ENCODE data around the gene SBNO2.

DNA sequence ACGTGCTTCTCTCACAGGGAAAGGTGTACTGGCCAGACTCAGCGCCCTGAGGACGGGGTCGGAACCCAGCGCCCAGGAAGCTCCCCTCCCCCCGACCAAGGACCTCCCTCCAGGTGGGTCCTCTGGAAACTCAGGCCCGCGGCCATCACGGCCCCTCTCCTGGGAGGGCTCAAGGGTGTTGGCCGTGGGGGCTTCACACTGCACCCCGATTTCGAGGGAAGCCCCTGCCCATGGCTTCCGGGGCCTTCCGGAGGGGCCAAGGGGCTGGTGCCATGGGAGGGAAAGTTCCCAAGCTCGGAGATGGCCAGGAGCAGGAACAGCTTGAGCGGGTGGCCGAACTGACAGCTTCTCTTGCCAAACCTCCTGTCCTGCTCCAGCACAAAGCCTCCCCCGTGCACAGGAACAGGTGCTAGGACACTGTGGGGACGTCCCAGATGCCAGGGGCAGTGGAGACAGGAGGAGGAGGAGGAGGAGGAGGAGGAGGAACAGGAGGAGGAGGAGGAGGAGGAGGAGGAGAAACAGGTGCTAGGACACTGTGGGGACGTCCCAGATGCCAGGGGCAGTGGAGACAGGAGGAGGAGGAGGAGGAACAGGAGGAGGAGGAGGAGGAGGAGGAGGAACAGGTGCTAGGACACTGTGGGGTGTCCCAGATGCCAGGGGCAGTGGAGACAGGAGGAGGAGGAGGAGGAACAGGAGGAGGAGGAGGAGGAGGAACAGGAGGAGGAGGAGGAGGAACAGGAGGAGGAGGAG, 10.0 kb downstream of the SBNO2 start:
- TF ChIP-seq, protein P1, sequence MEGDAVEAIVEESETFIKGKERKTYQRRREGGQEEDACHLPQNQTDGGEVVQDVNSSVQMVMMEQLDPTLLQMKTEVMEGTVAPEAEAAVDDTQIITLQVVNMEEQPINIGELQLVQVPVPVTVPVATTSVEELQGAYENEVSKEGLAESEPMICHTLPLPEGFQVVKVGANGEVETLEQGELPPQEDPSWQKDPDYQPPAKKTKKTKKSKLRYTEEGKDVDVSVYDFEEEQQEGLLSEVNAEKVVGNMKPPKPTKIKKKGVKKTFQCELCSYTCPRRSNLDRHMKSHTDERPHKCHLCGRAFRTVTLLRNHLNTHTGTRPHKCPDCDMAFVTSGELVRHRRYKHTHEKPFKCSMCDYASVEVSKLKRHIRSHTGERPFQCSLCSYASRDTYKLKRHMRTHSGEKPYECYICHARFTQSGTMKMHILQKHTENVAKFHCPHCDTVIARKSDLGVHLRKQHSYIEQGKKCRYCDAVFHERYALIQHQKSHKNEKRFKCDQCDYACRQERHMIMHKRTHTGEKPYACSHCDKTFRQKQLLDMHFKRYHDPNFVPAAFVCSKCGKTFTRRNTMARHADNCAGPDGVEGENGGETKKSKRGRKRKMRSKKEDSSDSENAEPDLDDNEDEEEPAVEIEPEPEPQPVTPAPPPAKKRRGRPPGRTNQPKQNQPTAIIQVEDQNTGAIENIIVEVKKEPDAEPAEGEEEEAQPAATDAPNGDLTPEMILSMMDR (IDR thresholded peaks at IDR 0.05), result no peak
- no peak for TF ChIP-seq POLR2A (IDR thresholded peaks at IDR 0.05)
